GM21619 (cell line): ENCODE results near the gene DNAJC21.
"Not testable (repeated sequence)": the region's sequence is repeated elsewhere in the genome, so short reads cannot be mapped to it uniquely, and the experiment has no call there.

Source experiments
- ATAC-seq: cut with Tn5 transposase; IDR thresholded peaks from one replicate; pipeline ENCODE4 v1.9.1; 2021; ENCODE audit not compliant: unreplicated experiment

Gene DNAJC21

GRCh38 chr5:34923256-34923655 is 6.1 kb upstream of the DNAJC21 start:
- ATAC-seq = not testable (repeated sequence)

GRCh38 chr5:34923694-34924461 is 5.5 kb upstream of the DNAJC21 start:
- ATAC-seq = no peak

- no peak for ATAC-seq
Measured at GRCh38 chr5:34924462-34924765, 4.9 kb upstream of the DNAJC21 start.

GRCh38 chr5:34926318-34926888 is 3.0 kb upstream of the DNAJC21 start:
- no peak for ATAC-seq

GRCh38 chr5:34927785-34928184 is 1.6 kb upstream of the DNAJC21 start:
- ATAC-seq = no peak

GRCh38 chr5:34928267-34928666 is 1.1 kb upstream of the DNAJC21 start:
- no peak for ATAC-seq

GRCh38 chr5:34929720-34930461 is 532 bp downstream of the DNAJC21 start:
- ATAC-seq = peak; percentile 65

- ATAC-seq = no peak
Measured at GRCh38 chr5:34930462-34930844, 1.1 kb downstream of the DNAJC21 start.

GRCh38 chr5:34930870-34931269 is 1.5 kb downstream of the DNAJC21 start:
- ATAC-seq = no peak

GRCh38 chr5:34932947-34933346 is 3.6 kb downstream of the DNAJC21 start:
- no peak for ATAC-seq

GRCh38 chr5:34941936-34942335 is 12.6 kb downstream of the DNAJC21 start:
- no peak for ATAC-seq

GRCh38 chr5:34944044-34944443 is 14.7 kb downstream of the DNAJC21 start:
- ATAC-seq = no peak

GRCh38 chr5:34944460-34945047 is 15.2 kb downstream of the DNAJC21 start:
- no peak for ATAC-seq

GRCh38 chr5:34957321-34957720 is 28.0 kb downstream of the DNAJC21 start:
- ATAC-seq = no peak

- peak; percentile 36 for ATAC-seq
Measured at GRCh38 chr5:34957857-34958690, 28.7 kb downstream of the DNAJC21 start.

GRCh38 chr5:34959323-34959722 is 30.0 kb downstream of the DNAJC21 start:
- peak; percentile 97 for ATAC-seq

GRCh38 chr5:34967540-34967939 is 38.2 kb downstream of the DNAJC21 start:
- ATAC-seq = no peak

GRCh38 chr5:34968258-34968657 is 38.9 kb downstream of the DNAJC21 start:
- no peak for ATAC-seq

- ATAC-seq = no peak
Measured at GRCh38 chr5:34970552-34970951, 41.2 kb downstream of the DNAJC21 start.

- ATAC-seq = not testable (repeated sequence)
Measured at GRCh38 chr5:34971655-34972054, 42.3 kb downstream of the DNAJC21 start.

- ATAC-seq = no peak
Measured at GRCh38 chr5:34976347-34976746, 47.0 kb downstream of the DNAJC21 start.
